Heart right ventricle (tissue), 16 donors: Measurements from ENCODE around the gene EPHA5. TPM values are rescaled to one million over a fixed set of nuclear protein-coding genes. Genes with fewer than 3 reads are reported as not detected.

ENCODE experiments used
- ATAC-seq, 8 donors: fragments of 200-7000 bp; cut with Tn5 transposase; one replicate each; pipeline ENCODE4 v1.9.1; 2020; ENCODE audit warnings: mild to moderate bottlenecking in 8 of 8, moderate library complexity in 8 of 8, moderate number of reproducible peaks in 1 of 8
- DNase-seq, 2 donors: peaks; one replicate each; pipeline ENCODE4 v3.0.0-alpha.2; 2020
- H3K27ac ChIP-seq, 10 donors: fragments of 200-600 bp; sonication (generic) in 2 of 10; one replicate each; pipeline versions ENCODE4 v1.5.0 to v1.8.0; 2020 to 2022; ENCODE audit warnings: mild to moderate bottlenecking in 3 of 10
- H3K27me3 ChIP-seq, 7 donors: fragments of 200-600 bp; one replicate each; pipeline ENCODE4 v1.8.0; 2021 to 2022; ENCODE audit warnings: mild to moderate bottlenecking in 2 of 7
- H3K36me3 ChIP-seq, 9 donors: fragments of 200-600 bp; sonication (generic) in 1 of 9; one replicate each; pipeline versions ENCODE4 v1.5.0 to v1.8.0; 2020 to 2022; ENCODE audit warnings: mild to moderate bottlenecking in 2 of 9
- H3K4me1 ChIP-seq, 9 donors: fragments of 200-600 bp; sonication (generic) in 1 of 9; one replicate each; pipeline versions ENCODE4 v1.5.0 to v1.8.0; 2020 to 2022; ENCODE audit warnings: mild to moderate bottlenecking in 4 of 9
- H3K4me3 ChIP-seq, 10 donors: fragments of 200-600 bp; sonication (generic) in 2 of 10; one replicate each; pipeline versions ENCODE4 v1.5.0 to v1.8.0; 2020 to 2022; ENCODE audit warnings: mild to moderate bottlenecking in 7 of 10, moderate library complexity in 2 of 10
- H3K9me3 ChIP-seq, 11 donors: fragments of 200-600 bp in 10 of 11; sonication (generic) in 2 of 11; one replicate each; pipeline versions ENCODE4 v1.5.0 to v1.8.0; 2013 to 2022; ENCODE audit warnings: mild to moderate bottlenecking in 2 of 11, control low read depth in 1 of 11, moderate library complexity in 1 of 11
- CTCF ChIP-seq, 9 donors: fragments of 200-600 bp; sonication (generic) in 2 of 9; IDR thresholded peaks; one replicate each; pipeline versions ENCODE4 v1.5.0 to v1.8.0; 2021 to 2022; ENCODE audit warnings: antibody characterized with exemption in 9 of 9, mild to moderate bottlenecking in 5 of 9, moderate library complexity in 1 of 9
- WGBS, 2 donors: extraction: QIAGEN DNeasy Blood & Tissue Kit; methylation state at CpG; one replicate each; pipeline ENCODE4 v1.1.7; 2013; ENCODE audit warnings: inconsistent platforms in 1 of 2; 5-methylcytosine and 5-hydroxymethylcytosine counted together
- intact Hi-C, 10 donors: fragments of 100-400 bp; cut with DNase I; formaldehyde crosslinking; loops; one replicate each; pipeline versions ENCODE4 v1.11.1 to v1.14.2; 2022
- polyA plus RNA-seq, 2 donors: library from polyadenylated mRNA; stranded (reverse); fragments of 200-250 nt; gene quantifications; one replicate each; pipeline ENCODE4 v1.2.3, GENCODE V29; 2013
- total RNA-seq, 10 donors: library from RNA; stranded (reverse); fragmentation: NEBNext Ultra II Directional in 3 of 10; extraction: Animal tissue kit (Norgen Biotek cat#: 25700) in 3 of 10; gene quantifications; one replicate each; pipeline versions ENCODE4 v1.2.1 to v1.2.4, GENCODE V29; 2021 to 2023
- donor health status: Arrhythmogenic right ventricular cardiomyopathy.
- donor health status: ischemic (EF 13 %, LVEDD 7.1; RV severe dilation, severe dysfunction).
- donor health status: healthy with polysubstance abuse.
- donor health status: DM: no; HTN: yes; CAD: no.
- donor health status: DM: no; HTN: no; CAD: no.
- donor health status: ischemic (EF 25% LVEDD 6.9; RV normal size, moderate dysfunction).
- donor health status: ischemic (EF 25% LVEDD 5.7; RV mildly dilated, moderate dysfunction).
- donor health status: healthy.
- donor health status: DM: yes; HTN: yes; CAD: no.
- donor health status: Ischemic cardiomyopathy.
- donor health status: ischemic (EF 35%, LVEDD 5.7; RV mildly dilated, moderate dysfunction).
- donor health status: nonischemic (EF 11% LVEDD 7.7; RV severe dilation, severe dysfunction).
- donor health status: DM: yes; HTN: yes; CAD: no.
- donor health status: PGD.
- donor health status: ischemic (EF 29% LVEDD 5.4; RV normal size, mild dysfunction).
- donor health status: nonischemic (EF 23%, LVEDD 6.1; RV moderate dilation, normal function).

Gene EPHA5
- total and polyA plus RNA-seq, 12 donors = under 0.01 to 0.37 (median 0.08) TPM; not detected in 1

DNA sequence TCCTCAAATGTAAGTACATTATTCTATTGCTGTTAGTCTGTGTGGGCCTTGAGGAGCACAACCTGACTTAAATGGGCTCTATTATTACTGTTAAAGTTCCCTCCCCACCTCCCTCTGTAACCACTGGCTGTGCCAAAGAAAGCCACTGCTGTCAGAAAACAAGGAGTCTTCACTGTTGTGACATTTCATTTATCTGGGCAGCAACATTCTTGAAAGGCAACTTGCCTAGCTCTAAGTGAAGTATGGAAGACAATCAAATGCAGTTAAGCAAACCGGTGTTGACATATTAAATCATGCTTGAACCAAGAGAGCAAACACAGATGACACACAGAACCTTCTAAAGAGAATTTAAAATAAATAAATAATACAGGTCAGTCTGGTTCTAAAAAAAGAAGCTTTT, 81.0 kb downstream of the EPHA5 start:
- Histone ChIP-seq H3K4me3 (no peak overlapping the region), H3K4me1 (no peaks in the 10 kb centered on the region), H3K9me3 (peaks cover 0 to 4% (median 0%) of the 10 kb centered on the region in 11 donors), H3K36me3 (no peaks in the 10 kb centered on the region), H3K27ac (no peak overlapping the region), H3K27me3 (no peaks in the 10 kb centered on the region)
- intact Hi-C loops = no loop called here
- WGBS, 2 donors = 72 to 89% methylated on average over 1 of the region's 1 CpG
- no peak for DNase-seq
- no peak for ATAC-seq
- TF ChIP-seq CTCF (IDR thresholded peaks at IDR 0.05) = no peak

DNA sequence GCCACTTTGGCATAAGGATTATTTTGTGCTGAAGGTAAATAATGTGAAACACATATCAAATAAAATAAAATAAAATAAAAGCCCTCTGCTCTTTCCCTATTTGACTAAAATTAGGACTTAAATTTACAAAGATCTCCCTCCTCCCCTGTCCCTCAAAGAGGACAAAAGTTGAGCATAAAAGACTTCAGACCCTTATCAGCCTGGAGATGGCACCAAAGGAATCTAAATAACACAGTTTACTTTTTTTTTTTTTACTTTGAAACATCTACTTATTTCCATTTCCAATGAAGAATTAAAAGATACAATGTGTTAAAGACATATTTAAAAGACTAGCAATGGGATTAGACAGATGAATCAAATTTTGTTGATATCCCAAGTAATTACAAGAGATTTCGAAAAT, 89.7 kb downstream of the EPHA5 start:
- Histone ChIP-seq H3K9me3 (no peaks in the 10 kb centered on the region), H3K4me3 (no peak overlapping the region), H3K27me3 (no peaks in the 10 kb centered on the region), H3K36me3 (no peaks in the 10 kb centered on the region), H3K27ac (no peak overlapping the region), H3K4me1 (no peaks in the 10 kb centered on the region)
- intact Hi-C loops = no loop called here
- TF ChIP-seq CTCF (IDR thresholded peaks at IDR 0.05) = no peak
- WGBS, 2 donors = 75 to 80% methylated on average over 1 of the region's 1 CpG
- no peak for DNase-seq
- ATAC-seq = no peak

DNA sequence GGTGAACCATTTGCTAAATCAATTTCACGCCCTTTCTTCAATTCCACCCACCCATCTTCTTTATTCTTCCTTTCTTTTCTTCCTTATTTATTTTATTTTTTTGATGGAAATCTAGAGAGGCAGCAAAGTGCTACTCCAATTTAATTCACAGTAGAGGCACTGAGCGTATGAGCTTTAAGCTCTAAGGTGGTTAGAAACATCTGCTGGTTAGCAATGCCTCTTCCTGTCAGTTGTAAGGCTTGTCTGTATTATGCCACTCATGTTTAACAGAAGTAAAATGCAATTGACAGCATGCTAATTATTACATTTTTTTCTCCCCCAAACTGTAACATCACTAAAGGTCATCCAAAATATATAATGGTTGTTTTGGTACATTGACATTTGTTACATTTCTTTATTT, 103.8 kb downstream of the EPHA5 start:
- Histone ChIP-seq H3K9me3 (no peaks in the 10 kb centered on the region), H3K27ac (no peak overlapping the region), H3K4me1 (no peaks in the 10 kb centered on the region), H3K4me3 (no peak overlapping the region), H3K36me3 (no peaks in the 10 kb centered on the region), H3K27me3 (no peaks in the 10 kb centered on the region)
- intact Hi-C loops = no loop called here
- ATAC-seq (no peak), DNase-seq (no peak)
- 83 to 87% methylated on average over 2 of the region's 2 CpGs for WGBS, 2 donors
- no peak for TF ChIP-seq CTCF (IDR thresholded peaks at IDR 0.05)

DNA sequence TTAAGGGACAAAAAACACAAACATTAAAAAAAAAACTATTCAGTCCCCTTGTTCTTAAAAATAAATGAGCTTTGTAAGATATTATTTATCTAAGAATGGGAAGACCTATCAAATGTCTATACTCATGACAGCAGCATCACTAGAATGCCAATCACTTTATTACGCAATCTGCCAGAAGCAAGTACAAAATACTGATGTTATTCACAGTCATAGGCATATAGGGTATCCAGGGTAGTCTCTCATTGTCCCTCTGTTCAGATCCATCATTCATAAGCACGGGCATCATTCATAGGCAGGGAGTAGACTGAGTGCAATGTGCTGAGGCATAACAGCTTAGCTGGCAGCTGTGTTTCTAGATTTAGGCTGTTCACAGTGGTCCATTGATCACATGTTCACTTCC, 109.1 kb downstream of the EPHA5 start:
- H3K4me1 ChIP-seq = no peaks in the 10 kb centered on the region
- WGBS, 2 donors = 39 to 49% methylated on average over 2 of the region's 2 CpGs
- H3K9me3 ChIP-seq = no peaks in the 10 kb centered on the region
- DNase-seq = no peak
- intact Hi-C loops = no loop called here
- no peak for ATAC-seq
- TF ChIP-seq CTCF (IDR thresholded peaks at IDR 0.05) = no peak
- H3K36me3 ChIP-seq = no peaks in the 10 kb centered on the region
- H3K4me3 ChIP-seq = no peak overlapping the region
- no peaks in the 10 kb centered on the region for H3K27me3 ChIP-seq
- H3K27ac ChIP-seq = no peak overlapping the region

- Histone ChIP-seq H3K9me3 (no peaks in the 10 kb centered on the region), H3K27ac (no peak overlapping the region), H3K4me3 (no peak overlapping the region), H3K27me3 (no peaks in the 10 kb centered on the region), H3K36me3 (no peaks in the 10 kb centered on the region), H3K4me1 (no peaks in the 10 kb centered on the region)
- DNase-seq = no peak
- TF ChIP-seq CTCF (IDR thresholded peaks at IDR 0.05) = no peak
- ATAC-seq = no peak
- intact Hi-C loops = no loop called here
- WGBS, 2 donors = 32 to 33% methylated on average over 4 of the region's 4 CpGs
These were observed 111.0 kb downstream of the EPHA5 start for GRCh38 chr4:65559270-65559669.
